ENCODE data around the gene CLIP1.

DNA sequence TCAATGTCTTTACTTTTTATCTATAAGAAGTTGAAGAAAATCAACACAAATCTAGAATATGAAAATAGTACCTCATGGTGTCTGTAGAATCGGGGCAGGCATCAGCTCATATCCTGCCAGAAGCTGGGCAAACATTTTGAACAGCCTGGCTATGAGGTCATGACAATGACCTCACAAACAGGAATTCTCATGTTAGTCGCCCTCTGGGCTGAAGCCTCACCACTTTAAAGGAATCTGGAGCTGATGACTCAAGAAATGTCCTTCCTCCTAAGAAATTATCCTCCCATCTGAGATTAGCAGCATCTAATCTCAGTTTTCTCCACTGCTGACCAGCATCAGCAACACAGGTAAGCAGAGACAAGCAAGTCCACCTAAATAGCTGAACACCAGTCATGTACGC is 27.1 kb downstream of the CLIP1 start:
- TF ChIP-seq SUZ12 (IDR thresholded peaks at IDR 0.05; ENCODE audit: extremely low read depth, insufficient read depth, insufficient read length) (no peak), YY1 (IDR thresholded peaks at IDR 0.05; ENCODE audit: insufficient read depth, insufficient read length) (no peak)

Measured in NT2/D1 (cell line).